Measurements from ENCODE around the gene ARL2BP. TPM values are rescaled to one million over a fixed set of nuclear protein-coding genes. Genes with fewer than 3 reads are reported as not detected.

ARL2BP gene
- total RNA-seq, 1 donor from 2014 or later = 71.3 TPM

DNA sequence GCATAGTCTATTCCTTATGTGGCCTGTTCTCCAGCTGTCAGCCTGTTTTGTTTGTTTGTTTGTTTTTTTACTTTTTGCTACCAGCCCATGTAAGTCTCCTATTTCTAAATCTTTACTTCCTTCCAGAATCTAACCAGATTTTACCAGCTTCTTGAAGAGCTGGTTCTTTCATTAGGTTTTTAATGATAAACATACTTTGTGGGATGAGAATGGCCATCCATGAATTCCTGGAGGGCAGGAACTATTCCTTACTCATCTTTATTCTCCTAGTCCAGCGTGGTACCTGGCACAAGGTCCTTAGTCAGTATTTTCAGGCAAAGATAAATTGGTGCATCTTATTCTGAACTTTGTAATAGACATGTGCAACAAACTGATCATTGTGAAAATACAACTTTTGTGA, 41.6 kb upstream of the ARL2BP start:
- H3K36me3 ChIP-seq (ENCODE audit: control insufficient read depth, insufficient read depth, low read length) = peaks cover 5% of the 10 kb centered on the region
- H3K4me3 ChIP-seq (ENCODE audit: low read depth, low read length) = no peak overlapping the region
- FAIRE-seq = no peak
- no peak for DNase-seq (ENCODE audit: low read depth)
- TF ChIP-seq, protein P1, sequence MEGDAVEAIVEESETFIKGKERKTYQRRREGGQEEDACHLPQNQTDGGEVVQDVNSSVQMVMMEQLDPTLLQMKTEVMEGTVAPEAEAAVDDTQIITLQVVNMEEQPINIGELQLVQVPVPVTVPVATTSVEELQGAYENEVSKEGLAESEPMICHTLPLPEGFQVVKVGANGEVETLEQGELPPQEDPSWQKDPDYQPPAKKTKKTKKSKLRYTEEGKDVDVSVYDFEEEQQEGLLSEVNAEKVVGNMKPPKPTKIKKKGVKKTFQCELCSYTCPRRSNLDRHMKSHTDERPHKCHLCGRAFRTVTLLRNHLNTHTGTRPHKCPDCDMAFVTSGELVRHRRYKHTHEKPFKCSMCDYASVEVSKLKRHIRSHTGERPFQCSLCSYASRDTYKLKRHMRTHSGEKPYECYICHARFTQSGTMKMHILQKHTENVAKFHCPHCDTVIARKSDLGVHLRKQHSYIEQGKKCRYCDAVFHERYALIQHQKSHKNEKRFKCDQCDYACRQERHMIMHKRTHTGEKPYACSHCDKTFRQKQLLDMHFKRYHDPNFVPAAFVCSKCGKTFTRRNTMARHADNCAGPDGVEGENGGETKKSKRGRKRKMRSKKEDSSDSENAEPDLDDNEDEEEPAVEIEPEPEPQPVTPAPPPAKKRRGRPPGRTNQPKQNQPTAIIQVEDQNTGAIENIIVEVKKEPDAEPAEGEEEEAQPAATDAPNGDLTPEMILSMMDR (IDR thresholded peaks at IDR 0.05; ENCODE audit: insufficient read depth, low read length, severe bottlenecking) = no peak
- H3K27me3 ChIP-seq (ENCODE audit: control insufficient read depth, insufficient read depth, low read length) = no peaks in the 10 kb centered on the region

DNA sequence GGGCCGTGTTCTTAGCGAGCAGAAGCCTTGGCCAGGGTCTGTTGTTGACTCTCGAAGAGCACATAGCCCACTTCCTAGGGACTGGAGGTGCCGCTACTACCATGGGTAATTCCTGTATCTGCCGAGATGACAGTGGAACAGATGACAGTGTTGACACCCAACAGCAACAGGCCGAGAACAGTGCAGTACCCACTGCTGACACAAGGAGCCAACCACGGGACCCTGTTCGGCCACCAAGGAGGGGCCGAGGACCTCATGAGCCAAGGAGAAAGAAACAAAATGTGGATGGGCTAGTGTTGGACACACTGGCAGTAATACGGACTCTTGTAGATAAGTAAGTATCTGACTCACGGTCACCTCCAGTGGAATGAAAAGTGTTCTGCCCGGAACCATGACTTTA, 40.4 kb upstream of the ARL2BP start:
- H3K27me3 ChIP-seq (ENCODE audit: control insufficient read depth, insufficient read depth, low read length) = no peaks in the 10 kb centered on the region
- H3K4me3 ChIP-seq (ENCODE audit: low read depth, low read length) = no peak overlapping the region
- TF ChIP-seq, protein P1 (IDR thresholded peaks at IDR 0.05; ENCODE audit: insufficient read depth, low read length, severe bottlenecking) = no peak
- DNase-seq (ENCODE audit: low read depth) (no peak), FAIRE-seq (no peak)
- H3K36me3 ChIP-seq (ENCODE audit: control insufficient read depth, insufficient read depth, low read length) = peaks cover 5% of the 10 kb centered on the region

DNA sequence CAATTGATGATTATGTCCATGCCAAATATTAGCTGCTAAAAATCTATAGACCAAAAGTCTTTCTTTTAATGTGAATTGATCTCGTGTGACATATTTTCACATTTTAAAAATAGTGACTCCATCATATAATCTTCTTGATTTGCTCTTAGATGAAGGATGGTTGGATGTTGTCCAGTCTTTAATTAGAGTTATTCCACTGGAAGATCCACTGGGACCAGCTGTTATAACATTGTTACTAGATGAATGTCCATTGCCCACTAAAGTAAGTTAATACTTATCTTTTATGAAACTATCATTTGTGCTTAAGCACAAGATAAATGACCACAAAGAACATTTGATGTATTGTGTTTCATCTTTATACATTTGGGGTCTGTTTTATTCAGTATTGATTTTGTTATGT, 36.1 kb upstream of the ARL2BP start:
- DNase-seq (ENCODE audit: low read depth) (no peak), FAIRE-seq (no peak)

DNA sequence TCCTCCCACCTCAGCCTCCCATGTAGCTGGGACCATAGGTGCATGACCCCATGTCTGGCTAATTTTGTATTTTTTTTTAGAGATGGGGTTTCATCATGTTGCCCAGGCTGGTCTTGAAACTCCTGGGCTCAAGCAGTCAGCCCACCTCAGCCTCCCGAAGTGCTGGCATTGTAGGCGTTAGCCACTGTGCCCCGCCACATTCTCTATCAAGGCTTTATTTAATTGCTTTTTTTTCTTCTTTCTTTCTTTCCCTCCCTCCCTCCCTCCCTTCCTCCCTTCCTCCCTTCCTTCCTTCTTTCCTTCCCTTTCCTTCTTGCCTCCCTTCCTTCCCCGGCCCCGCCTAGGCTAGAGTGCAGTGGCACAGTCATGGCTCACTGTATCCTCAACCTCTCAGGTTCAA, 35.3 kb upstream of the ARL2BP start:
- Histone ChIP-seq H3K27me3 (ENCODE audit: control insufficient read depth, insufficient read depth, low read length) (no peaks in the 10 kb centered on the region), H3K4me3 (ENCODE audit: low read depth, low read length) (no peak overlapping the region), H3K36me3 (ENCODE audit: control insufficient read depth, insufficient read depth, low read length) (peaks cover 11% of the 10 kb centered on the region)
- DNase-seq (ENCODE audit: low read depth) = no peak
- TF ChIP-seq, protein P1 (IDR thresholded peaks at IDR 0.05; ENCODE audit: insufficient read depth, low read length, severe bottlenecking) = no peak
- FAIRE-seq = no peak

More for the DNA sequence above, 36.1 kb upstream of the ARL2BP start:
- TF ChIP-seq, protein P1 (IDR thresholded peaks at IDR 0.05; ENCODE audit: insufficient read depth, low read length, severe bottlenecking) = no peak
- H3K27me3 ChIP-seq (ENCODE audit: control insufficient read depth, insufficient read depth, low read length) = no peaks in the 10 kb centered on the region
- H3K4me3 ChIP-seq (ENCODE audit: low read depth, low read length) = no peak overlapping the region
- peaks cover 8% of the 10 kb centered on the region for H3K36me3 ChIP-seq (ENCODE audit: control insufficient read depth, insufficient read depth, low read length)

DNA sequence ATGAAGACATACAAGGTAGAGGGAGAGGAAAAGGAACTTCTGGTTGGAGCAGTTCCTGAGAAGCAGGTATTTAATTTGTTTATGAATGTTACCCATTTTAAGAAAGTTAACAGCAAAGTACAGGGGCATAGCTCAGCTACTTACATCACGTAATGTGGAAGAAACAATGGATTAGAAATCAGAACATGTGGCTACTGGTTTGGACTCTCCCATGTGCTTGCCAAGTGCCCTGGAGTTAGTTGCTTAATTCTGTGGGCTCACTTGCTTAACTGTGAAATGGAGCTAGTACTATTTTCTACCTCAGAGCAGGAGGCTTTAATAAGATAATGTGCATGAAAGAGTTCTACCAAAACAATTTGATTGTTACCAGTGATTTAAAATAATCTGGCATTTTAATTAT, 31.6 kb upstream of the ARL2BP start:
- TF ChIP-seq, protein P1 (IDR thresholded peaks at IDR 0.05; ENCODE audit: insufficient read depth, low read length, severe bottlenecking) = no peak
- no peaks in the 10 kb centered on the region for H3K27me3 ChIP-seq (ENCODE audit: control insufficient read depth, insufficient read depth, low read length)
- FAIRE-seq (no peak), DNase-seq (ENCODE audit: low read depth) (peak; percentile 95)
- no peak overlapping the region for H3K4me3 ChIP-seq (ENCODE audit: low read depth, low read length)
- peaks cover 19% of the 10 kb centered on the region for H3K36me3 ChIP-seq (ENCODE audit: control insufficient read depth, insufficient read depth, low read length)

DNA sequence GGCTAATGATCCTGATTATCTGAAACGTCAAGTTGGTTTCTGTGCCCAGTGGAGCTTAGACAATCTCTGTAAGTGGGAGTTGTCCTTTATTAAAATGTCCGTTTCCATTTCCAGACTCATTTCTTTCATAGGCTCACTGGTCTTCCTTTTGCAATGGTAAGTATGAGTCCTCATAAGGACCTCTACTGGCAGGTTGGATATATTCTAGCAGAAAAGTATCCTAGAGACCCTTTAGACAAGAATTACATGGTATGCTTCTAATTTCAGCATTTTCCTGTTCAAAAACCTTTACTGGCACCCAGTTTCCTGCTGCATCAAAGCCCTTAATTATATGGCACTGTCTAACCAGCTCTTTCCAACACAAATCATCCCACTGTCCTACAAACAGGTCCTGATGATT, 28.1 kb upstream of the ARL2BP start:
- Histone ChIP-seq H3K36me3 (ENCODE audit: control insufficient read depth, insufficient read depth, low read length) (peaks cover 24% of the 10 kb centered on the region), H3K4me3 (ENCODE audit: low read depth, low read length) (no peak overlapping the region), H3K27me3 (ENCODE audit: control insufficient read depth, insufficient read depth, low read length) (no peaks in the 10 kb centered on the region)
- no peak for DNase-seq (ENCODE audit: low read depth)
- no peak for FAIRE-seq
- TF ChIP-seq, protein P1 (IDR thresholded peaks at IDR 0.05; ENCODE audit: insufficient read depth, low read length, severe bottlenecking) = no peak
